Activated naive CD4-positive, alpha-beta T cell treated with anti-CD3 and anti-CD28 coated beads, Interleukin-2, amount 50 U/mL, for 16 hours (primary cell): Measurements from ENCODE around the gene SERPINB6.
"Not testable (repeated sequence)": the region's sequence is repeated elsewhere in the genome, so short reads cannot be mapped to it uniquely, and the experiment has no call there.

Experiments
- DNase-seq: peaks from one replicate; pipeline ENCODE4 v3.0.0-alpha.2; 2020

SERPINB6 gene

GRCh38 chr6:2932911-2933310 is 38.5 kb downstream of the SERPINB6 start:
- not testable (repeated sequence) for DNase-seq

- DNase-seq = peak; percentile 85
Observed at GRCh38 chr6:2931970-2932748, 39.2 kb downstream of the SERPINB6 start.

- no peak for DNase-seq
Observed at GRCh38 chr6:2931055-2931454, 40.3 kb downstream of the SERPINB6 start.

GRCh38 chr6:2927931-2928330 is 43.4 kb downstream of the SERPINB6 start:
- DNase-seq = not testable (repeated sequence)

- DNase-seq = not testable (repeated sequence)
Observed at GRCh38 chr6:2925842-2926747, 45.3 kb downstream of the SERPINB6 start.

GRCh38 chr6:2921520-2922115 is 49.7 kb downstream of the SERPINB6 start:
- no peak for DNase-seq

- no peak for DNase-seq
Observed at GRCh38 chr6:2920671-2921112, 50.7 kb downstream of the SERPINB6 start.

GRCh38 chr6:2919886-2920285 is 51.5 kb downstream of the SERPINB6 start:
- DNase-seq = no peak

GRCh38 chr6:2919401-2919800 is 52.0 kb downstream of the SERPINB6 start:
- DNase-seq = no peak

- DNase-seq = no peak
Observed at GRCh38 chr6:2918936-2919335, 52.4 kb downstream of the SERPINB6 start.

GRCh38 chr6:2917801-2918445 is 53.4 kb downstream of the SERPINB6 start:
- no peak for DNase-seq

- no peak for DNase-seq
Observed at GRCh38 chr6:2917065-2917464, 54.3 kb downstream of the SERPINB6 start.

- DNase-seq = no peak
Observed at GRCh38 chr6:2916158-2916925, 55.0 kb downstream of the SERPINB6 start.

GRCh38 chr6:2915150-2915549 is 56.2 kb downstream of the SERPINB6 start:
- DNase-seq = no peak

GRCh38 chr6:2914318-2914660 is 57.1 kb downstream of the SERPINB6 start:
- DNase-seq = no peak

- DNase-seq = no peak
Observed at GRCh38 chr6:2913621-2914317, 57.6 kb downstream of the SERPINB6 start.

- DNase-seq = no peak
Observed at GRCh38 chr6:2911171-2911570, 60.2 kb downstream of the SERPINB6 start.

GRCh38 chr6:2909718-2910117 is 61.6 kb downstream of the SERPINB6 start:
- DNase-seq = no peak

- DNase-seq = not testable (repeated sequence)
Observed at GRCh38 chr6:2909051-2909606, 62.2 kb downstream of the SERPINB6 start.

GRCh38 chr6:2908516-2908915 is 62.9 kb downstream of the SERPINB6 start:
- DNase-seq = not testable (repeated sequence)
